ENCODE results near the gene DCAF5. TPM values are rescaled to one million over a fixed set of nuclear protein-coding genes. Genes with fewer than 3 reads are reported as not detected.
A peak's percentile ranks its signal among the peaks of the same experiment; 100 is the strongest.

The DCAF5 gene
- total RNA-seq, 1 experiment from 2014 or later, result 22.0 TPM

DNA sequence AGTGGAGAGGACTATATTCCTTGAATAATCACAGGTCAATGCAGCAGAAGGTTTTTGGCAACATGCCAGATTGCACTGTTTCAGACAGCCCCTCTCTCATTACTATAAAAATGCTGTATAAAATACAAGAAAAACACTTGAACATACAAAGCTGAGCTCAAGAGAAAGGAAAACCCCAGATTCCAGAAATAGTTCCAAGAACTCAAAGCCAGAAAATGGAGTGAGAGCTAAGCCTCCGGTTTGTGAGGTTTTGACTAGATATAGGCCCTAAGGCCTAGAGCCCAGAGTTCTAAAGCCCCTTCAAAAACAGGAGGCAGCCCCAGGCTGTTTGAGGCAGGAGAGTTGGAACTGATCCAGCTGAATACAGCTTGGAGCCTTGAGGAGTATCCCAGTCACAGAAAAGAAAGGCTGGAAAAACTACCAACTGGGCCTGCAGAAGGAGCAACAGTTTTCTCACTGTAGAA, 144.5 kb downstream of the DCAF5 start:
- peak; percentile 19 for DNase-seq (ENCODE audit: low spot score)
- no peaks in the 10 kb centered on the region for H3K36me3 ChIP-seq (ENCODE audit: insufficient read depth, low read length, poor library complexity, severe bottlenecking)
- H3K4me3 ChIP-seq (ENCODE audit: low read depth, low read length, poor library complexity, severe bottlenecking), result no peak overlapping the region
- H3K27me3 ChIP-seq (replicated peaks; ENCODE audit: insufficient read depth, low read depth, low read length, poor library complexity), result no peaks in the 10 kb centered on the region
- no peaks in the 10 kb centered on the region for H3K9me3 ChIP-seq (ENCODE audit: low read depth, low read length, poor library complexity, severe bottlenecking)
- TF ChIP-seq EZH2 (IDR thresholded peaks at IDR 0.05; ENCODE audit: borderline replicate concordance, low read depth, low read length, poor library complexity, severe bottlenecking), result no peak
- TF ChIP-seq, protein P1, sequence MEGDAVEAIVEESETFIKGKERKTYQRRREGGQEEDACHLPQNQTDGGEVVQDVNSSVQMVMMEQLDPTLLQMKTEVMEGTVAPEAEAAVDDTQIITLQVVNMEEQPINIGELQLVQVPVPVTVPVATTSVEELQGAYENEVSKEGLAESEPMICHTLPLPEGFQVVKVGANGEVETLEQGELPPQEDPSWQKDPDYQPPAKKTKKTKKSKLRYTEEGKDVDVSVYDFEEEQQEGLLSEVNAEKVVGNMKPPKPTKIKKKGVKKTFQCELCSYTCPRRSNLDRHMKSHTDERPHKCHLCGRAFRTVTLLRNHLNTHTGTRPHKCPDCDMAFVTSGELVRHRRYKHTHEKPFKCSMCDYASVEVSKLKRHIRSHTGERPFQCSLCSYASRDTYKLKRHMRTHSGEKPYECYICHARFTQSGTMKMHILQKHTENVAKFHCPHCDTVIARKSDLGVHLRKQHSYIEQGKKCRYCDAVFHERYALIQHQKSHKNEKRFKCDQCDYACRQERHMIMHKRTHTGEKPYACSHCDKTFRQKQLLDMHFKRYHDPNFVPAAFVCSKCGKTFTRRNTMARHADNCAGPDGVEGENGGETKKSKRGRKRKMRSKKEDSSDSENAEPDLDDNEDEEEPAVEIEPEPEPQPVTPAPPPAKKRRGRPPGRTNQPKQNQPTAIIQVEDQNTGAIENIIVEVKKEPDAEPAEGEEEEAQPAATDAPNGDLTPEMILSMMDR (conservative IDR thresholded peaks at IDR 0.05; ENCODE audit: low read depth, low read length), result no peak
- H3K27ac ChIP-seq (ENCODE audit: low read depth, low read length, poor library complexity, severe bottlenecking), result no peak overlapping the region
- BruUV-seq (replicated peaks), result no TSS peak
- H3K4me1 ChIP-seq (ENCODE audit: insufficient read depth, low read length, poor library complexity, severe bottlenecking), result peaks cover 6% of the 10 kb centered on the region
- CTCF ChIA-PET, result no interaction called here
- POLR2A ChIA-PET (ENCODE audit: low non-redundant PET), result no interaction called here
- intact Hi-C loops (cut with micrococcal nuclease; ENCODE audit: unreplicated experiment), result no loop called here

DNA sequence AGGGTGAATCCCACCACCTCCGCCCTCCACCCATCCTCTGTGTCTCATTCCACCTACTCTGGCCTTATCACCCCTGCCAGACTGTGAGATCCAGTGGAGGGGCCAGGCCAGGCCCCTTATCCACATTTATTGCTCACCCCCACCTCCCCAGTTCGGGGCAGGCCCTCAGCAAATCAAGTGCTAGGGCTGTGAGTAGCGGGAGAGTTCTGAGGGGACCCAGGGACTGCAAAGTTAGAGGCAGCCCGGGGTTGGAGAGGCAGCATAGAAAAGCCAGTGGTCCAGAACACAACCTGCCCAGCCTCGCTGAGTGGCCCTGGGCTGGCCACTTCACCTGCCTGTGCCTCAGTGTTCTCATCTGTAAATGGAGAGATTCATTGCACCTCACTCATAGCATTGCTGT, 146.6 kb downstream of the DCAF5 start:
- H3K27ac ChIP-seq (ENCODE audit: low read depth, low read length, poor library complexity, severe bottlenecking), result no peak overlapping the region
- H3K9me3 ChIP-seq (ENCODE audit: low read depth, low read length, poor library complexity, severe bottlenecking), result no peaks in the 10 kb centered on the region
- TF ChIP-seq, protein P1 (conservative IDR thresholded peaks at IDR 0.05; ENCODE audit: low read depth, low read length), result no peak
- no peak for TF ChIP-seq EZH2 (IDR thresholded peaks at IDR 0.05; ENCODE audit: borderline replicate concordance, low read depth, low read length, poor library complexity, severe bottlenecking)
- no peaks in the 10 kb centered on the region for H3K27me3 ChIP-seq (replicated peaks; ENCODE audit: insufficient read depth, low read depth, low read length, poor library complexity)
- no peak for DNase-seq (ENCODE audit: low spot score)
- BruUV-seq (replicated peaks), result no TSS peak
- intact Hi-C loops (cut with micrococcal nuclease; ENCODE audit: unreplicated experiment), result no loop called here
- no peak overlapping the region for H3K4me3 ChIP-seq (ENCODE audit: low read depth, low read length, poor library complexity, severe bottlenecking)
- H3K4me1 ChIP-seq (ENCODE audit: insufficient read depth, low read length, poor library complexity, severe bottlenecking), result no peaks in the 10 kb centered on the region
- no peaks in the 10 kb centered on the region for H3K36me3 ChIP-seq (ENCODE audit: insufficient read depth, low read length, poor library complexity, severe bottlenecking)
- CTCF ChIA-PET, result interaction anchor here (1.1 kb wide), 1 partner anchor 96 kb away, joined by 4 read pairs; no protein-coding TSS in a partner anchor
- POLR2A ChIA-PET (ENCODE audit: low non-redundant PET), result no interaction called here

DNA sequence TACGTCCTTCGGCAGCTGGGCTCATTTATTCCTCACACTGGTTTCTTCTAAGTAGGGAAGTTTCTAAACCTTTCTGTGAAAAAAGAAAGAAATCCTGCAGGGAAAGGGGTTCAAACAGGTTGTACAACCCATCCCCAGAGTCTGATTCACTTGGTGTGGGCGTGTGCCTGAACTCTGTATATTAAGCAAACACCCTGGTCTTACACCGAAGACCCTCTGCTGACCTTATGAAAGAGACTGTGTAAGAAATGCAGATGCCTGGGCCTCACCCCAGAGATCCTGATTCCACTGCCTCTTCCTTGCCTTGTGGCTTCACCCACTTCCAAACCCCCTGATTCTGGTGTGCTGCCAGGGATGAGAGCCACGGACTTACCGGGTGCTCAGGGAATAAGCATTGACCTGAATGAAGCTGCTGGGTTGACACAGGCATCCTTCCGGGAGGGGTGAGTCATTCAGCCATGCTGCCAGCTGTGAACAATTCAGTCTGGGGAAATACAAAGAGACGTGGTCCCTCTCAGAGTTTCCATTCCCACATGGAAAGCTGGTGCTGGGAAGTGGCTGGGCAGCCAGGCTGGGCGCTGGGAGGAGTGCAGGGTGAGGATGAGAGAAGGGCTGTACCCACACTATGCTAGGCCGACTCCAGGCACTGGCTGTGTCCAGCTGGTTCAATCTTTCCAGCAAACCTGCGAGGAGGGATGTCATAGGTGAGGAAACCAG, 147.3 kb downstream of the DCAF5 start:
- no peaks in the 10 kb centered on the region for H3K27me3 ChIP-seq (replicated peaks; ENCODE audit: insufficient read depth, low read depth, low read length, poor library complexity)
- no peaks in the 10 kb centered on the region for H3K4me1 ChIP-seq (ENCODE audit: insufficient read depth, low read length, poor library complexity, severe bottlenecking)
- POLR2A ChIA-PET (ENCODE audit: low non-redundant PET), result no interaction called here
- no peaks in the 10 kb centered on the region for H3K36me3 ChIP-seq (ENCODE audit: insufficient read depth, low read length, poor library complexity, severe bottlenecking)
- peak; percentile 62 for DNase-seq (ENCODE audit: low spot score)
- H3K27ac ChIP-seq (ENCODE audit: low read depth, low read length, poor library complexity, severe bottlenecking), result no peak overlapping the region
- CTCF ChIA-PET, result interaction anchor here (0.5 to 1.1 kb wide), 3 partner anchors 26 to 95 kb away, joined by 3 to 4 read pairs (median 3); no protein-coding TSS in a partner anchor
- intact Hi-C loops (cut with micrococcal nuclease; ENCODE audit: unreplicated experiment), result no loop called here
- BruUV-seq (replicated peaks), result no TSS peak
- H3K9me3 ChIP-seq (ENCODE audit: low read depth, low read length, poor library complexity, severe bottlenecking), result no peaks in the 10 kb centered on the region
- no peak overlapping the region for H3K4me3 ChIP-seq (ENCODE audit: low read depth, low read length, poor library complexity, severe bottlenecking)
- no peak for TF ChIP-seq EZH2 (IDR thresholded peaks at IDR 0.05; ENCODE audit: borderline replicate concordance, low read depth, low read length, poor library complexity, severe bottlenecking)
- TF ChIP-seq, protein P1 (conservative IDR thresholded peaks at IDR 0.05; ENCODE audit: low read depth, low read length), result no peak

Data from A673 (cell line).